Hepatocyte (in vitro differentiated cells): ENCODE measurements around the gene EFR3B.

Experiments
- CTCF ChIP-seq: fragments of 200-600 bp; sonication (generic); IDR thresholded peaks from 2 replicates; pipeline ENCODE4 v1.5.1; 2016; ENCODE audit warnings: antibody characterized with exemption, mild to moderate bottlenecking; ENCODE audit not compliant: poor library complexity
- EZH2 ChIP-seq: fragments of 200-600 bp; sonication (generic); IDR thresholded peaks from 2 replicates; pipeline ENCODE4 v1.6.1; 2016; ENCODE audit warnings: antibody characterized with exemption, mild to moderate bottlenecking, borderline replicate concordance
- EZH2phosphoT487 ChIP-seq: fragments of 200-600 bp; sonication (generic); IDR thresholded peaks from one replicate; pipeline ENCODE4 v1.6.1; 2018; ENCODE audit warnings: antibody characterized with exemption, mild to moderate bottlenecking, low read depth, moderate library complexity; ENCODE audit not compliant: unreplicated experiment, severe bottlenecking

GRCh38 chr2:25098670-25099486 is 57.0 kb downstream of the EFR3B start:
- TF ChIP-seq CTCF (no peak), EZH2phosphoT487 (no peak), EZH2 (no peak)
